GM12801 (cell line): ENCODE data around the gene TMPRSS7.

Experiments
- TF ChIP-seq, protein P1 (sequence below): IDR thresholded peaks from one replicate; pipeline ENCODE4 v1.5.1; 2011; ENCODE audit warnings: control low read depth; ENCODE audit not compliant: insufficient read length; ENCODE audit errors: extremely low read depth

TMPRSS7 gene

DNA sequence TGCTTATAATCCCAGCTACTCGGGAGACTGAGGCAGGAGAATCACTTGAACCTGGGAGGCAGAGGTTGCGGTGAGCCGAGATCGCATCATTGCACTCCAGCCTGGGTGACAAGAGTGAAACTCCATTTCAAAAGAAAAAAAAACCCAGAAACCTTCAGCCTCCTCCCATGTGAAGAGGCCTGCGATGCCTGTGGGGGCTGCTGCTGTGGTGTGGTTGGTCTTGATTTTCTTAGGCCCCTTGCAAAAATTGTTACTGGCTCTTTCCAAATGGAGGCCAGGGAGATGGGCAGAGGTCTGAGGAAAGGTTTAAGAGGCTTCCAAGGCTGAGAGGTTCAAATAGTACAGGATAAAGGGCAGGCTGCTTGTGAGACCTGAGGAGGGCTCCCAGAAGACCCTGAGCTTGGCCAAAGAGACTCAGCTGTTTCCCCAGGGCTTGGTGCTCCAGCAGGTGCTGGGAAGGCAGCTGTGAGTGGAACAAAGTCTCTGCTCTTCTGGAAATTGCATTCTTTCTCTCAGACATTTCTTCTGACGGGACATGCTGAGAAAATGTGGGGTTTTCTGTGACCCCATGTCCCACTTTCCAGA lies 80.1 kb downstream of the TMPRSS7 start:
- TF ChIP-seq, protein P1, sequence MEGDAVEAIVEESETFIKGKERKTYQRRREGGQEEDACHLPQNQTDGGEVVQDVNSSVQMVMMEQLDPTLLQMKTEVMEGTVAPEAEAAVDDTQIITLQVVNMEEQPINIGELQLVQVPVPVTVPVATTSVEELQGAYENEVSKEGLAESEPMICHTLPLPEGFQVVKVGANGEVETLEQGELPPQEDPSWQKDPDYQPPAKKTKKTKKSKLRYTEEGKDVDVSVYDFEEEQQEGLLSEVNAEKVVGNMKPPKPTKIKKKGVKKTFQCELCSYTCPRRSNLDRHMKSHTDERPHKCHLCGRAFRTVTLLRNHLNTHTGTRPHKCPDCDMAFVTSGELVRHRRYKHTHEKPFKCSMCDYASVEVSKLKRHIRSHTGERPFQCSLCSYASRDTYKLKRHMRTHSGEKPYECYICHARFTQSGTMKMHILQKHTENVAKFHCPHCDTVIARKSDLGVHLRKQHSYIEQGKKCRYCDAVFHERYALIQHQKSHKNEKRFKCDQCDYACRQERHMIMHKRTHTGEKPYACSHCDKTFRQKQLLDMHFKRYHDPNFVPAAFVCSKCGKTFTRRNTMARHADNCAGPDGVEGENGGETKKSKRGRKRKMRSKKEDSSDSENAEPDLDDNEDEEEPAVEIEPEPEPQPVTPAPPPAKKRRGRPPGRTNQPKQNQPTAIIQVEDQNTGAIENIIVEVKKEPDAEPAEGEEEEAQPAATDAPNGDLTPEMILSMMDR: no peak

- TF ChIP-seq, protein P1: no peak
Observed at GRCh38 chr3:112115161-112115739, 80.7 kb downstream of the TMPRSS7 start.

GRCh38 chr3:112115806-112116383 lies 81.4 kb downstream of the TMPRSS7 start:
- TF ChIP-seq, protein P1: no peak

DNA sequence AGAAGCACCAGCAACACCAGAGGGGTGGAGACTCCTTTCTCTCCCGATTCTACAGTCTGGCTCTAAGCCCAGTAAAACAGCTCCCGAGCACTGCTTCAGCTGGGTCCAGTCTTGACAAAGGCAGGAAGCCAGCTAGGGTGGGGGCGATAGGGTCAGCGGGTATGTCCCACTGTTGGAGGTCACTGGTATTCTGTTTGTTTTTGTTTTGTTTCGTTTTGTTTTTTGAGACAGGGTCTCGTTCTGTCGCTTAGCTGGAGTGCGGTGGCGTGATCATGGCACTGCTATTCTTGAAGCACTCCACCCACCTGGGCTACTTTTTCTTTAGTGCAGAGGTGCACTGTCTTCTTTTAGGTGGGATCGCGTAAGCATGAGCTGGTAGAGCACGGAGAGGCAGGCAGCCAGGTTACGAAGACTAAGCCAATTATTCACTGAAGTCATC lies 82.2 kb downstream of the TMPRSS7 start:
- TF ChIP-seq, protein P1: no peak

DNA sequence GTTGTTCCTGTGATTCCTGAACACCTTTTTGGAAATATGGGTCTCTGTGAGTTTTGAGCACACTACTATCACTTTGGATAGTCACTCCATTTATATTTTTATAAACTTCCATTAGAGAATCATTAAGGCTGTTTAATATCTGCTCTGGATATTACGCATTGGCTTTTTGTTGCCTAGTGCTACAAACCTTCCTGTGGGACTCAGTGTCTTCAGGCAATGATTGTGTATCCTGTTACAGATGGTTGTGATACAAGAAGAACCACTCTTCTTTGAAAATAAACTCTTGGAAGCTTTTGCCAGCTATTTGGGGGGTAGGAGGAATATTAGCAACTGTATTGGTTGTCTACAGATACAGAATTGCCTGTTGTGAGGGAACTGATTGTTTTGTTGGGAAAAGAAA lies 82.9 kb downstream of the TMPRSS7 start:
- TF ChIP-seq, protein P1: no peak

GRCh38 chr3:112117841-112118571 lies 83.5 kb downstream of the TMPRSS7 start:
- TF ChIP-seq, protein P1: no peak

- TF ChIP-seq, protein P1: no peak
Observed at GRCh38 chr3:112119962-112120836, 85.7 kb downstream of the TMPRSS7 start.
